IMR-90 (cell line): Measurements from ENCODE around the gene KCNJ6. TPM values are rescaled to one million over a fixed set of nuclear protein-coding genes. Genes with fewer than 3 reads are reported as not detected.
A peak's percentile ranks its signal among the peaks of the same experiment; 100 is the strongest.

Experiments
- ATAC-seq: fragments of 200-7000 bp; cut with Tn5 transposase; 2 replicates; pipeline ENCODE4 v1.9.1; 2020; ENCODE audit warnings: low read depth, mild to moderate bottlenecking, moderate library complexity
- BruUV-seq: library from RNA; stranded (reverse); fragments of 400-500 nt; replicated peaks from 2 replicates; lab custom pipeline; 2021; lab: Mats Ljungman, UMichigan
- CTCF ChIA-PET: fragments of 300-600 bp; formaldehyde crosslinking; extraction: SDS; loops from one replicate; lab custom pipeline; 2021; ENCODE audit warnings: antibody characterized with exemption; lab: Yijun Ruan, JAX
- POLR2A ChIA-PET: fragments of 300-600 bp; sonication (Branson Sonifier 250); formaldehyde crosslinking; loops from one replicate; lab custom pipeline; 2022; ENCODE audit warnings: antibody characterized with exemption; ENCODE audit not compliant: unreplicated experiment; lab: Charles Lee
- DNase-seq: peaks from one replicate; pipeline ENCODE4 v3.0.0; 2013
- H2AFZ ChIP-seq: replicated peaks from 2 replicates; pipeline ENCODE3; 2013; ENCODE audit warnings: low read length, mild to moderate bottlenecking; ENCODE audit not compliant: poor library complexity
- H2AK5ac ChIP-seq: 2 replicates; pipeline ENCODE4 v1.6.1; 2013; ENCODE audit warnings: low read depth, low read length, inconsistent platforms
- H2AK9ac ChIP-seq: replicated peaks from 2 replicates; pipeline ENCODE3; 2013; ENCODE audit warnings: mild to moderate bottlenecking, low read depth, low read length, moderate library complexity; ENCODE audit not compliant: poor library complexity
- H2BK120ac ChIP-seq: 2 replicates; pipeline ENCODE4 v1.6.1; 2013; ENCODE audit warnings: low read depth, low read length, inconsistent platforms
- H2BK15ac ChIP-seq: 3 replicates; pipeline ENCODE4 v1.6.1; 2013; ENCODE audit warnings: low read depth, low read length, inconsistent platforms
- H2BK20ac ChIP-seq: 2 replicates; pipeline ENCODE4 v1.6.1; 2013; ENCODE audit warnings: low read depth, mild to moderate bottlenecking, inconsistent platforms, low read length, moderate library complexity
- H2BK5ac ChIP-seq: 2 replicates; pipeline ENCODE4 v1.6.1; 2013; ENCODE audit warnings: mild to moderate bottlenecking, low read depth, low read length, inconsistent platforms; ENCODE audit not compliant: poor library complexity, severe bottlenecking
- H3K14ac ChIP-seq: replicated peaks from 2 replicates; pipeline ENCODE4 v1.6.1; 2013; ENCODE audit warnings: low read depth, low read length, inconsistent platforms
- H3K18ac ChIP-seq: 2 replicates; pipeline ENCODE4 v1.6.1; 2013; ENCODE audit warnings: low read depth, low read length, control low read depth
- H3K23ac ChIP-seq: 2 replicates; pipeline ENCODE4 v1.6.1; 2013; ENCODE audit warnings: low read depth, low read length, inconsistent platforms
- H3K27ac ChIP-seq: 2 replicates; pipeline ENCODE4 v1.5.1; 2013; ENCODE audit warnings: mild to moderate bottlenecking, control low read depth, low read length; ENCODE audit not compliant: insufficient read depth
- H3K27me3 ChIP-seq: 2 replicates; pipeline ENCODE4 v1.6.1; 2013; ENCODE audit warnings: low read length; ENCODE audit not compliant: control insufficient read depth, insufficient read depth
- H3K36me3 ChIP-seq: 2 replicates; pipeline ENCODE4 v1.6.1; 2013; ENCODE audit warnings: low read length, mixed read lengths; ENCODE audit not compliant: control insufficient read depth, insufficient read depth
- H3K4ac ChIP-seq: 2 replicates; pipeline ENCODE4 v1.6.1; 2013; ENCODE audit warnings: low read depth, low read length, inconsistent platforms
- H3K4me1 ChIP-seq: 2 replicates; pipeline ENCODE4 v1.6.1; 2013; ENCODE audit warnings: low read length, mixed read lengths; ENCODE audit not compliant: control insufficient read depth, insufficient read depth
- H3K4me2 ChIP-seq: 2 replicates; pipeline ENCODE4 v1.6.1; 2013; ENCODE audit warnings: low read depth, mild to moderate bottlenecking, control low read depth, low read length, moderate library complexity
- H3K4me3 ChIP-seq: 2 replicates; pipeline ENCODE4 v1.5.1; 2013; ENCODE audit warnings: low read depth, mild to moderate bottlenecking, control low read depth, low read length, moderate library complexity; ENCODE audit not compliant: insufficient read depth
- H3K56ac ChIP-seq: 2 replicates; pipeline ENCODE4 v1.6.1; 2013; ENCODE audit warnings: low read length, inconsistent platforms; ENCODE audit not compliant: insufficient read depth; ENCODE audit errors: extremely low read depth
- H3K79me1 ChIP-seq, 2 experiments: 2 replicates each; pipeline ENCODE4 v1.6.1; 2013; ENCODE audit warnings: low read length in 2 of 2, inconsistent platforms in 1 of 2, low read depth in 1 of 2
- H3K9ac ChIP-seq: 2 replicates; pipeline ENCODE4 v1.6.1; 2013; ENCODE audit warnings: low read depth, low read length, control low read depth
- H3K9me1 ChIP-seq: 2 replicates; pipeline ENCODE4 v1.6.1; 2013; ENCODE audit warnings: low read length, inconsistent platforms; ENCODE audit not compliant: insufficient read depth
- H3K9me3 ChIP-seq: 2 replicates; pipeline ENCODE4 v1.6.1; 2013; ENCODE audit warnings: low read length; ENCODE audit not compliant: control insufficient read depth, insufficient read depth
- H4K20me1 ChIP-seq: 2 replicates; pipeline ENCODE4 v1.6.1; 2013; ENCODE audit warnings: low read length, inconsistent platforms; ENCODE audit not compliant: insufficient read depth
- H4K5ac ChIP-seq: 2 replicates; pipeline ENCODE4 v1.6.1; 2013; ENCODE audit warnings: mild to moderate bottlenecking, low read depth, low read length, control low read depth
- H4K8ac ChIP-seq, 2 experiments: 2 replicates each; pipeline ENCODE4 v1.6.1; 2013; ENCODE audit warnings: low read depth in 2 of 2, low read length in 2 of 2, control low read depth in 1 of 2, inconsistent platforms in 1 of 2
- H4K91ac ChIP-seq: 2 replicates; pipeline ENCODE4 v1.6.1; 2013; ENCODE audit warnings: low read depth, low read length, inconsistent platforms; ENCODE audit not compliant: insufficient read depth
- BHLHE40 ChIP-seq: fragments of 150-350 bp; IDR thresholded peaks from 2 replicates; pipeline ENCODE4 v1.6.1; 2016; ENCODE audit warnings: mild to moderate bottlenecking, low read depth, low read length
- CEBPB ChIP-seq: IDR thresholded peaks from 2 replicates; pipeline ENCODE4 v1.6.1; 2012; ENCODE audit warnings: low read depth, low read length, improper control_type of control experiment
- CHD1 ChIP-seq: IDR thresholded peaks from 2 replicates; pipeline ENCODE4 v1.6.1; 2012; ENCODE audit warnings: low read depth, low read length, improper control_type of control experiment
- CTCF ChIP-seq: conservative IDR thresholded peaks from 2 replicates; pipeline ENCODE4 v1.5.1; 2012; ENCODE audit warnings: mild to moderate bottlenecking, low read depth, low read length, improper control_type of control experiment
- ELK1 ChIP-seq: fragments of 150-350 bp; IDR thresholded peaks from 2 replicates; pipeline ENCODE4 v1.6.1; 2016; ENCODE audit warnings: low read depth, mild to moderate bottlenecking, low read length, moderate library complexity, borderline replicate concordance
- FOS ChIP-seq: fragments of 150-350 bp; IDR thresholded peaks from 2 replicates; pipeline ENCODE4 v1.6.1; 2016; ENCODE audit warnings: low read depth, low read length
- MAZ ChIP-seq: IDR thresholded peaks from 2 replicates; pipeline ENCODE4 v1.6.1; 2012; ENCODE audit warnings: low read depth, mild to moderate bottlenecking, low read length, improper control_type of control experiment, moderate library complexity, borderline replicate concordance
- NFE2L2 ChIP-seq: fragments of 150-350 bp; IDR thresholded peaks from 2 replicates; pipeline ENCODE4 v1.6.1; 2016; ENCODE audit warnings: low read depth, mild to moderate bottlenecking, low read length
- POLR2A ChIP-seq: IDR thresholded peaks from 2 replicates; pipeline ENCODE4 v1.6.1; 2012; ENCODE audit warnings: mild to moderate bottlenecking, low read depth, low read length
- RAD21 ChIP-seq: IDR thresholded peaks from 2 replicates; pipeline ENCODE4 v1.6.1; 2012; ENCODE audit warnings: low read length, improper control_type of control experiment
- RCOR1 ChIP-seq: IDR thresholded peaks from 2 replicates; pipeline ENCODE4 v1.6.1; 2012; ENCODE audit warnings: mild to moderate bottlenecking, low read length, improper control_type of control experiment; ENCODE audit not compliant: insufficient replicate concordance
- RFX5 ChIP-seq: IDR thresholded peaks from 2 replicates; pipeline ENCODE4 v1.8.0; 2012; ENCODE audit warnings: low read depth, mild to moderate bottlenecking, low read length, moderate library complexity
- USF2 ChIP-seq: fragments of 150-350 bp; IDR thresholded peaks from 2 replicates; pipeline ENCODE4 v1.6.1; 2017; ENCODE audit warnings: mild to moderate bottlenecking, antibody characterized with exemption, low read length, low read depth
- WGBS, 2 experiments: methylation state at CpG; one replicate each; pipeline versions ENCODE4 v1.1.5 to v1.1.7; 2013; ENCODE audit warnings: missing lambda C conversion rate in 2 of 2; ENCODE audit not compliant: insufficient read length in 1 of 2; ENCODE audit errors: extremely low coverage in 2 of 2; 5-methylcytosine and 5-hydroxymethylcytosine counted together
- dilution Hi-C: fragments of 300-500 bp; cut with HindIII; formaldehyde crosslinking; loops from one replicate; pipeline ENCODE4 v1.14.3; 2018; ENCODE audit warnings: low sequenced_read_pairs; ENCODE audit not compliant: unreplicated experiment
- in situ Hi-C: fragments of 300-500 bp; cut with MboI; formaldehyde crosslinking; loops from 3 replicates; pipeline ENCODE4 v1.14.3; 2019; ENCODE audit warnings: low sequenced_read_pairs, inconsistent platforms, mixed read lengths
- intact Hi-C: fragments of 100-400 bp; cut with micrococcal nuclease; formaldehyde crosslinking; loops from 2 replicates; pipeline ENCODE4 v1.10.0; 2022
- polyA plus RNA-seq, 3 experiments: library from polyadenylated mRNA; depleted of rRNA; stranded (reverse); fragments of >200 nt; gene quantifications; 2 replicates each; pipeline ENCODE4 v1.2.3, GENCODE V29; 2012; ENCODE audit warnings: low replicate concordance in 1 of 3
- total RNA-seq: library from RNA; depleted of rRNA; stranded (reverse); fragments of >200 nt; gene quantifications from 2 replicates; pipeline ENCODE4 v1.2.3, GENCODE V29; 2012

Gene KCNJ6
- total and polyA plus RNA-seq, 2 of the 4 experiments (the other 2 are of a cell fraction) = under 0.01 to 0.02 TPM

- dilution Hi-C loops (no loop called here), intact Hi-C loops (no loop called here), in situ Hi-C loops (no loop called here)
- Histone ChIP-seq H3K4me1 (0 out of 2 replicates have a peak, but pooled peaks cover 1% of the 10 kb centered on the region), H3K56ac (no peak overlapping the region), H2AFZ (no peak overlapping the region), H3K4me2 (no peak overlapping the region), H3K23ac (no peak overlapping the region), H3K18ac (no peak overlapping the region), H3K27me3 (peaks cover 26% of the 10 kb centered on the region), H3K36me3 (no peaks in the 10 kb centered on the region), H3K79me1 (no peaks in the 10 kb centered on the region), H3K9me1 (no peaks in the 10 kb centered on the region), H3K4ac (no peak overlapping the region), H3K27ac (no peak overlapping the region), H3K4me3 (no peak overlapping the region), H2BK5ac (no peak overlapping the region), H4K91ac (no peak overlapping the region), H2AK5ac (no peak overlapping the region), H2BK20ac (no peak overlapping the region), H2BK120ac (no peak overlapping the region), H2AK9ac (no peak overlapping the region), H4K8ac (no peak overlapping the region), H4K5ac (no peak overlapping the region), H4K20me1 (no peaks in the 10 kb centered on the region), H3K9me3 (no peaks in the 10 kb centered on the region), H3K14ac (no peak overlapping the region), H2BK15ac (no peak overlapping the region), H3K9ac (no peak overlapping the region)
- ATAC-seq = peak; percentile 21; the same call in 1 of the 2 replicates
- peak; percentile 4 for DNase-seq
- ChIA-PET CTCF (no interaction called here), POLR2A (no interaction called here)
- WGBS, 2 experiments = no CpG with 5 or more reads among the region's 1 CpG
- BruUV-seq = no TSS peak
- TF ChIP-seq NFE2L2 (no peak), CHD1 (no peak), MAZ (no peak), FOS (no peak), RCOR1 (no peak), USF2 (no peak), POLR2A (no peak), BHLHE40 (no peak), RAD21 (no peak), RFX5 (no peak), CTCF (no peak), CEBPB (no peak), ELK1 (no peak)
These were observed 173.7 kb downstream of the KCNJ6 start for GRCh38 chr21:37742532-37742931.
